ENCODE results near the gene METTL14.

DNA sequence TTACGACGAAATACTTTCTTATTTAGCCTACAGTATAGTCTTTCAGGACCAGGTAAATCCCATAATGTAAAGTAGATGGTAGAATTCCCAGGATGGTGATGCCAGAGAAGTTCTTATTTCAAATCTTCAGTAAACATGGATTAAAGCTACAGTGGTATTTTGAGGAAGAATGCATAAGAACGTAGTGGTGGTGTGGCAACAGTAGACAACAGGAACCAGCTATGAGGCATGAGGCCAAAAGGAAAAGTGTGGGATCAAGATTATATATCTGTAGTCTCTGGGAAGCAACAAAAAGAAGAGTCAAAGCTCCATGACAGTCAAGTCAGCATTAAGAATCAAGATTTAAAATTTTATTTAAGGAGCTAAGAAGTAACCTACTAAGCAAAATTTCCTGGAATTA lies 60.2 kb downstream of the METTL14 start:
- TF ChIP-seq, protein P1, sequence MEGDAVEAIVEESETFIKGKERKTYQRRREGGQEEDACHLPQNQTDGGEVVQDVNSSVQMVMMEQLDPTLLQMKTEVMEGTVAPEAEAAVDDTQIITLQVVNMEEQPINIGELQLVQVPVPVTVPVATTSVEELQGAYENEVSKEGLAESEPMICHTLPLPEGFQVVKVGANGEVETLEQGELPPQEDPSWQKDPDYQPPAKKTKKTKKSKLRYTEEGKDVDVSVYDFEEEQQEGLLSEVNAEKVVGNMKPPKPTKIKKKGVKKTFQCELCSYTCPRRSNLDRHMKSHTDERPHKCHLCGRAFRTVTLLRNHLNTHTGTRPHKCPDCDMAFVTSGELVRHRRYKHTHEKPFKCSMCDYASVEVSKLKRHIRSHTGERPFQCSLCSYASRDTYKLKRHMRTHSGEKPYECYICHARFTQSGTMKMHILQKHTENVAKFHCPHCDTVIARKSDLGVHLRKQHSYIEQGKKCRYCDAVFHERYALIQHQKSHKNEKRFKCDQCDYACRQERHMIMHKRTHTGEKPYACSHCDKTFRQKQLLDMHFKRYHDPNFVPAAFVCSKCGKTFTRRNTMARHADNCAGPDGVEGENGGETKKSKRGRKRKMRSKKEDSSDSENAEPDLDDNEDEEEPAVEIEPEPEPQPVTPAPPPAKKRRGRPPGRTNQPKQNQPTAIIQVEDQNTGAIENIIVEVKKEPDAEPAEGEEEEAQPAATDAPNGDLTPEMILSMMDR (IDR thresholded peaks at IDR 0.05): no peak
- TF ChIP-seq POLR2A (IDR thresholded peaks at IDR 0.05): no peak
